Pancreas (tissue), 10 donors: Measurements from ENCODE around the gene SRGAP3. TPM values are rescaled to one million over a fixed set of nuclear protein-coding genes. Genes with fewer than 3 reads are reported as not detected.
A peak's percentile ranks its signal among the peaks of the same experiment; 100 is the strongest.

Experiments used
- ATAC-seq, 4 donors: fragments of 200-7000 bp; cut with Tn5 transposase; one replicate each; pipeline versions ENCODE4 v1.8.0 to v1.9.1; 2020; ENCODE audit warnings: mild to moderate bottlenecking in 4 of 4, moderate library complexity in 4 of 4
- DNase-seq, 6 donors: peaks; one replicate each; pipeline ENCODE4 v3.0.0-alpha.2; 2020
- FAIRE-seq: peaks from 2 replicates; lab custom pipeline; 2012; peaks lifted over from hg19 to GRCh38; lab: Jason Lieb, UNC
- H3K27ac ChIP-seq, 4 donors: fragments of 200-600 bp; sonication (generic); 1 replicate in 3 of 4; 2 replicates in 1 of 4; pipeline versions ENCODE4 v1.5.0 to v1.8.0; 2020
- H3K27me3 ChIP-seq, 4 donors: fragments of 200-600 bp; one replicate each; pipeline ENCODE4 v1.8.0; 2021
- H3K36me3 ChIP-seq, 3 donors: fragments of 200-600 bp; sonication (generic) in 1 of 3; one replicate each; pipeline versions ENCODE4 v1.5.0 to v1.8.0; 2020 to 2021
- H3K4me1 ChIP-seq, 3 donors: fragments of 200-600 bp; one replicate each; pipeline ENCODE4 v1.8.0; 2021
- H3K4me3 ChIP-seq, 4 donors: fragments of 200-600 bp; sonication (generic) in 2 of 4; one replicate each; pipeline versions ENCODE4 v1.5.0 to v1.8.0; 2020 to 2021
- H3K9me3 ChIP-seq, 4 donors: fragments of 200-600 bp; one replicate each; pipeline ENCODE4 v1.8.0; 2021
- CTCF ChIP-seq, 4 donors: fragments of 200-600 bp; sonication (generic) in 3 of 4; IDR thresholded peaks; one replicate each; pipeline versions ENCODE4 v1.5.0 to v1.8.0; 2021; ENCODE audit warnings: antibody characterized with exemption in 4 of 4
- WGBS, 2 donors: extraction: QIAGEN DNeasy Blood & Tissue Kit; methylation state at CpG; one replicate each; pipeline ENCODE4 v1.1.7; 2013; 5-methylcytosine and 5-hydroxymethylcytosine counted together
- intact Hi-C, 3 donors: fragments of 100-400 bp; cut with DNase I; formaldehyde crosslinking; loops; one replicate each; pipeline versions ENCODE4 v1.11.1 to v1.14.2; 2022
- polyA plus RNA-seq, 2 donors: library from polyadenylated mRNA; stranded (reverse); fragments of 200-250 nt; gene quantifications; one replicate each; pipeline ENCODE4 v1.2.3, GENCODE V29; 2013
- total RNA-seq, 6 donors: library from RNA; stranded (reverse); fragmentation: NEBNext Ultra II Directional in 4 of 6; extraction: Animal tissue kit (Norgen Biotek cat#: 25700) in 4 of 6; gene quantifications; one replicate each; pipeline versions ENCODE4 v1.2.1 to v1.2.4, GENCODE V29; 2021 to 2023
- donor health status: healthy with polysubstance abuse.
- donor health status: DM: no; HTN: no; CAD: no; lungs with moderate emphysema.
- donor health status: DM: no; HTN: no; CAD: no.
- donor health status: control.
- donor health status: control.
- donor health status: Bipolar disorder and iron deficiency.
- donor health status: DM: yes; HTN: yes; CAD: no.
- donor health status: DM: no; HTN: no; CAD: no.
- donor health status: DM: no; HTN: no; CAD: no.
- donor health status: DM: yes; HTN: yes; CAD: no.

SRGAP3 gene
- total and polyA plus RNA-seq, 8 donors, result 1.9 to 6.5 (median 3.0) TPM

- no peak for FAIRE-seq
- Histone ChIP-seq H3K9me3 (no peaks in the 10 kb centered on the region), H3K27me3 (no peaks in the 10 kb centered on the region), H3K36me3 (no peaks in the 10 kb centered on the region), H3K27ac (no peak overlapping the region), H3K4me3 (no peak overlapping the region), H3K4me1 (no peaks in the 10 kb centered on the region)
- DNase-seq, result peak in 5 of 6 donors; percentile 14 to 79 (median 57)
- intact Hi-C loops, result loop anchor here in 2 of 3 donors (5.0 to 10.0 kb wide), 2 partner anchors 77 to 314 kb away; no protein-coding TSS in a partner anchor
- TF ChIP-seq CTCF (IDR thresholded peaks at IDR 0.05), result peak; percentile 42 to 69 (median 62)
- peak; percentile 46 to 93 (median 89) for ATAC-seq
- 20 to 30% methylated on average over 15 of the region's 15 CpGs for WGBS, 2 donors
These were observed 261.6 kb downstream of the SRGAP3 start for GRCh38 chr3:8987645-8988383.

- H3K4me1 ChIP-seq, result no peaks in the 10 kb centered on the region
- FAIRE-seq, result no peak
- no peak for DNase-seq
- no peak overlapping the region for H3K4me3 ChIP-seq
- H3K36me3 ChIP-seq, result no peaks in the 10 kb centered on the region
- H3K27me3 ChIP-seq, result no peaks in the 10 kb centered on the region
- WGBS, 2 donors, result 64 to 70% methylated on average over 6 of the region's 6 CpGs
- no peak for ATAC-seq
- no peaks in the 10 kb centered on the region for H3K9me3 ChIP-seq
- intact Hi-C loops, result loop anchor here in 2 of 3 donors (5.0 to 10.0 kb wide), 2 partner anchors 78 to 315 kb away; no protein-coding TSS in a partner anchor
- no peak for TF ChIP-seq CTCF (IDR thresholded peaks at IDR 0.05)
- H3K27ac ChIP-seq, result no peak overlapping the region
These were observed 262.2 kb downstream of the SRGAP3 start for GRCh38 chr3:8987226-8987625.

- Histone ChIP-seq H3K36me3 (no peaks in the 10 kb centered on the region), H3K27ac (no peak overlapping the region), H3K4me3 (no peak overlapping the region), H3K4me1 (no peaks in the 10 kb centered on the region), H3K9me3 (no peaks in the 10 kb centered on the region), H3K27me3 (no peaks in the 10 kb centered on the region)
- ATAC-seq, result no peak
- intact Hi-C loops, result loop anchor here in 2 of 3 donors (5.0 to 10.0 kb wide), 2 partner anchors 78 to 316 kb away; no protein-coding TSS in a partner anchor
- FAIRE-seq, result no peak
- DNase-seq, result no peak
- TF ChIP-seq CTCF (IDR thresholded peaks at IDR 0.05), result no peak
- WGBS, 2 donors, result 65 to 69% methylated on average over 6 of the region's 6 CpGs
These were observed 262.7 kb downstream of the SRGAP3 start for GRCh38 chr3:8986741-8987140.

GRCh38 chr3:8985876-8986275 is 263.6 kb downstream of the SRGAP3 start:
- no peak for TF ChIP-seq CTCF (IDR thresholded peaks at IDR 0.05)
- WGBS, 2 donors, result 75 to 84% methylated on average over 9 of the region's 9 CpGs
- no peak for ATAC-seq

GRCh38 chr3:8985411-8985831 is 264.0 kb downstream of the SRGAP3 start:
- FAIRE-seq (no peak), ATAC-seq (no peak), DNase-seq (no peak)
- Histone ChIP-seq H3K27me3 (no peaks in the 10 kb centered on the region), H3K27ac (no peak overlapping the region), H3K36me3 (no peaks in the 10 kb centered on the region), H3K9me3 (no peaks in the 10 kb centered on the region), H3K4me1 (no peaks in the 10 kb centered on the region), H3K4me3 (no peak overlapping the region)
- TF ChIP-seq CTCF (IDR thresholded peaks at IDR 0.05), result no peak
- intact Hi-C loops, result loop anchor here in 2 of 3 donors (5.0 to 10.0 kb wide), 2 partner anchors 79 to 317 kb away; no protein-coding TSS in a partner anchor
- WGBS, 2 donors, result 94 to 96% methylated on average over 37 of the region's 37 CpGs

More at GRCh38 chr3:8985876-8986275, 263.6 kb downstream of the SRGAP3 start:
- Histone ChIP-seq H3K27me3 (no peaks in the 10 kb centered on the region), H3K4me1 (no peaks in the 10 kb centered on the region), H3K9me3 (no peaks in the 10 kb centered on the region), H3K36me3 (no peaks in the 10 kb centered on the region), H3K27ac (no peak overlapping the region), H3K4me3 (no peak overlapping the region)
- FAIRE-seq (no peak), DNase-seq (no peak)
- intact Hi-C loops, result loop anchor here in 2 of 3 donors (5.0 to 10.0 kb wide), 2 partner anchors 79 to 316 kb away; no protein-coding TSS in a partner anchor
